ENCODE results near the gene SCAPER. TPM values are rescaled to one million over a fixed set of nuclear protein-coding genes. Genes with fewer than 3 reads are reported as not detected.

SCAPER gene, protein sequence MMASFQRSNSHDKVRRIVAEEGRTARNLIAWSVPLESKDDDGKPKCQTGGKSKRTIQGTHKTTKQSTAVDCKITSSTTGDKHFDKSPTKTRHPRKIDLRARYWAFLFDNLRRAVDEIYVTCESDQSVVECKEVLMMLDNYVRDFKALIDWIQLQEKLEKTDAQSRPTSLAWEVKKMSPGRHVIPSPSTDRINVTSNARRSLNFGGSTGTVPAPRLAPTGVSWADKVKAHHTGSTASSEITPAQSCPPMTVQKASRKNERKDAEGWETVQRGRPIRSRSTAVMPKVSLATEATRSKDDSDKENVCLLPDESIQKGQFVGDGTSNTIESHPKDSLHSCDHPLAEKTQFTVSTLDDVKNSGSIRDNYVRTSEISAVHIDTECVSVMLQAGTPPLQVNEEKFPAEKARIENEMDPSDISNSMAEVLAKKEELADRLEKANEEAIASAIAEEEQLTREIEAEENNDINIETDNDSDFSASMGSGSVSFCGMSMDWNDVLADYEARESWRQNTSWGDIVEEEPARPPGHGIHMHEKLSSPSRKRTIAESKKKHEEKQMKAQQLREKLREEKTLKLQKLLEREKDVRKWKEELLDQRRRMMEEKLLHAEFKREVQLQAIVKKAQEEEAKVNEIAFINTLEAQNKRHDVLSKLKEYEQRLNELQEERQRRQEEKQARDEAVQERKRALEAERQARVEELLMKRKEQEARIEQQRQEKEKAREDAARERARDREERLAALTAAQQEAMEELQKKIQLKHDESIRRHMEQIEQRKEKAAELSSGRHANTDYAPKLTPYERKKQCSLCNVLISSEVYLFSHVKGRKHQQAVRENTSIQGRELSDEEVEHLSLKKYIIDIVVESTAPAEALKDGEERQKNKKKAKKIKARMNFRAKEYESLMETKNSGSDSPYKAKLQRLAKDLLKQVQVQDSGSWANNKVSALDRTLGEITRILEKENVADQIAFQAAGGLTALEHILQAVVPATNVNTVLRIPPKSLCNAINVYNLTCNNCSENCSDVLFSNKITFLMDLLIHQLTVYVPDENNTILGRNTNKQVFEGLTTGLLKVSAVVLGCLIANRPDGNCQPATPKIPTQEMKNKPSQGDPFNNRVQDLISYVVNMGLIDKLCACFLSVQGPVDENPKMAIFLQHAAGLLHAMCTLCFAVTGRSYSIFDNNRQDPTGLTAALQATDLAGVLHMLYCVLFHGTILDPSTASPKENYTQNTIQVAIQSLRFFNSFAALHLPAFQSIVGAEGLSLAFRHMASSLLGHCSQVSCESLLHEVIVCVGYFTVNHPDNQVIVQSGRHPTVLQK (N-terminal part only)
- total RNA-seq (2021) (10.3 to 14.0 TPM (median 12.8 TPM) in 3 replicates), Bru-seq, nascent RNA (percentile 55 among the genes with signal in this experiment)
- long read RNA-seq, experiment 1, full-length matches to known transcripts: 12 of 43 reads
- long read RNA-seq, experiment 1, partial matches to known transcripts: 3 of 43 reads
- long read RNA-seq, experiment 1, other reads (novel, unspliced or antisense): 28 of 43 reads
- long read RNA-seq, experiment 2, partial matches to known transcripts: 4 of 11 reads
- long read RNA-seq, experiment 2, other reads (novel, unspliced or antisense): 7 of 11 reads
- long read RNA-seq, experiment 3, partial matches to known transcripts: 0 of 2 reads
- long read RNA-seq, experiment 3, other reads (novel, unspliced or antisense): 2 of 2 reads

DNA sequence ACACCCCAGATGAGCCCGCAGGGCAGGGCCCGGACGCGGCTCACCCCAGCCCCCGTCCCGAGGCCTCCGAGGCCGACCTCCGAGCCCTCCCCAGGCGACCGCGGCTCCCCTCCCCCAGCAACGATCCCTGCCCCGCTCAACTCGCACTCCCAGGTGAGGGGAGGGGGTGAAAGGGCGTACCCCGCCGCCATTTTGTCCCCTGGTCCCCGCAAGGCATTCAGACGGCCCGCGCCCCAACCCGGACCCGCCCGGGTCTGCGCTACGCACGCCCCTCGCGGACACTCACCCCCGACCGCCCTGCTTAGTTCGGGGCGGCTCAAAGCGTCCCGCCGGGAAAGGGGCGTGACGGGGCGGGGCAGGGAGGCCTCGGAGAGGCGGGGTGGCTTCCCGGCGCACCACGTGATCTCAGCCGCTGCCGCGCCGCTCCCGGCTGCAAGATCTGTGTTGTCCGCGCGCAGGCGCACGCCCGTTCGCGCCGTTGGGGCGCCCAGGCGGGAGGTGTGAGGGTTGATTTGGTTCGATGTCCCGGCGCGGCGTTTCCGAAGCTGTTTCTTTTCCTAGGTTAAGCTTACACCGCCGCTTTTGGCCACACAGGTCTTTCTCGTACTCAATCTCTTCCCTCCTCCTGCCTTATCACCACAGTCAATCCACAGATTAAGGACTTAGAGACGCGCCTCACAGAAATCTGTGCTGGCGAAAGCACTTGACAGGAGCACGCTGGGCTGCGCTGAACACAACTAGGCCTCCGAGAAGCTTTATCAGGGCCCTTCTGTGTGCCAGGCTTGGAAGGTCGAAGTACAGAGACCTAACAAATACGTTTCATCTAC, at the start of gene SCAPER:
Gene SCAPER (minus strand): TSS at position 328 of the 827 bp plus-strand sequence. CDS start 21,523 bp downstream, outside the sequence.
- Mint-ChIP-seq H3K36me3 (peaks cover 5% of the 10 kb centered on the region; the same call in 1 of the 2 replicates), H3K9me3 (peaks cover 5% of the 10 kb centered on the region; the same call in 1 of the 2 replicates), H3K4me1 (peaks cover 23% of the 10 kb centered on the region), H3K27me3 (ENCODE audit: low read depth) (peaks cover 34% of the 10 kb centered on the region), H3K4me3 (peak within 1 kb of the TSS; percentile 89), H3K27ac (peak within 1 kb of the TSS; percentile 90)
- DNase-seq (ENCODE audit: low spot score): peak; percentile 94
- ATAC-seq: peak; percentile 85
- POLR2A ChIA-PET: interaction anchor here (0.8 to 0.9 kb wide), 2 partner anchors 26 to 569 kb away, joined by 3 to 8 read pairs; partner anchors contain the start of genes ISL2 and RCN2
- CTCF ChIA-PET: interaction anchor here (0.9 to 1.4 kb wide), 5 partner anchors 26 to 638 kb away, joined by 3 to 5 read pairs (median 3); partner anchors contain the start of gene RCN2
- 0 out of 2 replicates have a peak, but pooled peaks have one; percentile 8 for TF ChIP-seq ZNF317 (CRISPR knock-in tag; IDR thresholded peaks at IDR 0.05; ENCODE audit: borderline replicate concordance, low read depth)
- peak; percentile 95; the same call in 1 of the 2 replicates for TF ChIP-seq FOXP1 (CRISPR knock-in tag; IDR thresholded peaks at IDR 0.05; ENCODE audit: borderline replicate concordance)
- TF ChIP-seq, protein P1, sequence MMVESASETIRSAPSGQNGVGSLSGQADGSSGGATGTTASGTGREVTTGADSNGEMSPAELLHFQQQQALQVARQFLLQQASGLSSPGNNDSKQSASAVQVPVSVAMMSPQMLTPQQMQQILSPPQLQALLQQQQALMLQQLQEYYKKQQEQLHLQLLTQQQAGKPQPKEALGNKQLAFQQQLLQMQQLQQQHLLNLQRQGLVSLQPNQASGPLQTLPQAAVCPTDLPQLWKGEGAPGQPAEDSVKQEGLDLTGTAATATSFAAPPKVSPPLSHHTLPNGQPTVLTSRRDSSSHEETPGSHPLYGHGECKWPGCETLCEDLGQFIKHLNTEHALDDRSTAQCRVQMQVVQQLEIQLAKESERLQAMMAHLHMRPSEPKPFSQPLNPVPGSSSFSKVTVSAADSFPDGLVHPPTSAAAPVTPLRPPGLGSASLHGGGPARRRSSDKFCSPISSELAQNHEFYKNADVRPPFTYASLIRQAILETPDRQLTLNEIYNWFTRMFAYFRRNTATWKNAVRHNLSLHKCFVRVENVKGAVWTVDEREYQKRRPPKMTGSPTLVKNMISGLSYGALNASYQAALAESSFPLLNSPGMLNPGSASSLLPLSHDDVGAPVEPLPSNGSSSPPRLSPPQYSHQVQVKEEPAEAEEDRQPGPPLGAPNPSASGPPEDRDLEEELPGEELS (CRISPR knock-in tag; IDR thresholded peaks at IDR 0.05): peak; percentile 93
- TF ChIP-seq, protein P2, sequence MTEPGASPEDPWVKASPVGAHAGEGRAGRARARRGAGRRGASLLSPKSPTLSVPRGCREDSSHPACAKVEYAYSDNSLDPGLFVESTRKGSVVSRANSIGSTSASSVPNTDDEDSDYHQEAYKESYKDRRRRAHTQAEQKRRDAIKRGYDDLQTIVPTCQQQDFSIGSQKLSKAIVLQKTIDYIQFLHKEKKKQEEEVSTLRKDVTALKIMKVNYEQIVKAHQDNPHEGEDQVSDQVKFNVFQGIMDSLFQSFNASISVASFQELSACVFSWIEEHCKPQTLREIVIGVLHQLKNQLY (CRISPR knock-in tag; IDR thresholded peaks at IDR 0.05): no peak
- TF ChIP-seq, protein P3, sequence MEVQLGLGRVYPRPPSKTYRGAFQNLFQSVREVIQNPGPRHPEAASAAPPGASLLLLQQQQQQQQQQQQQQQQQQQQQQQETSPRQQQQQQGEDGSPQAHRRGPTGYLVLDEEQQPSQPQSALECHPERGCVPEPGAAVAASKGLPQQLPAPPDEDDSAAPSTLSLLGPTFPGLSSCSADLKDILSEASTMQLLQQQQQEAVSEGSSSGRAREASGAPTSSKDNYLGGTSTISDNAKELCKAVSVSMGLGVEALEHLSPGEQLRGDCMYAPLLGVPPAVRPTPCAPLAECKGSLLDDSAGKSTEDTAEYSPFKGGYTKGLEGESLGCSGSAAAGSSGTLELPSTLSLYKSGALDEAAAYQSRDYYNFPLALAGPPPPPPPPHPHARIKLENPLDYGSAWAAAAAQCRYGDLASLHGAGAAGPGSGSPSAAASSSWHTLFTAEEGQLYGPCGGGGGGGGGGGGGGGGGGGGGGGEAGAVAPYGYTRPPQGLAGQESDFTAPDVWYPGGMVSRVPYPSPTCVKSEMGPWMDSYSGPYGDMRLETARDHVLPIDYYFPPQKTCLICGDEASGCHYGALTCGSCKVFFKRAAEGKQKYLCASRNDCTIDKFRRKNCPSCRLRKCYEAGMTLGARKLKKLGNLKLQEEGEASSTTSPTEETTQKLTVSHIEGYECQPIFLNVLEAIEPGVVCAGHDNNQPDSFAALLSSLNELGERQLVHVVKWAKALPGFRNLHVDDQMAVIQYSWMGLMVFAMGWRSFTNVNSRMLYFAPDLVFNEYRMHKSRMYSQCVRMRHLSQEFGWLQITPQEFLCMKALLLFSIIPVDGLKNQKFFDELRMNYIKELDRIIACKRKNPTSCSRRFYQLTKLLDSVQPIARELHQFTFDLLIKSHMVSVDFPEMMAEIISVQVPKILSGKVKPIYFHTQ (CRISPR knock-in tag; IDR thresholded peaks at IDR 0.05): no peak
- TF ChIP-seq, protein P4, sequence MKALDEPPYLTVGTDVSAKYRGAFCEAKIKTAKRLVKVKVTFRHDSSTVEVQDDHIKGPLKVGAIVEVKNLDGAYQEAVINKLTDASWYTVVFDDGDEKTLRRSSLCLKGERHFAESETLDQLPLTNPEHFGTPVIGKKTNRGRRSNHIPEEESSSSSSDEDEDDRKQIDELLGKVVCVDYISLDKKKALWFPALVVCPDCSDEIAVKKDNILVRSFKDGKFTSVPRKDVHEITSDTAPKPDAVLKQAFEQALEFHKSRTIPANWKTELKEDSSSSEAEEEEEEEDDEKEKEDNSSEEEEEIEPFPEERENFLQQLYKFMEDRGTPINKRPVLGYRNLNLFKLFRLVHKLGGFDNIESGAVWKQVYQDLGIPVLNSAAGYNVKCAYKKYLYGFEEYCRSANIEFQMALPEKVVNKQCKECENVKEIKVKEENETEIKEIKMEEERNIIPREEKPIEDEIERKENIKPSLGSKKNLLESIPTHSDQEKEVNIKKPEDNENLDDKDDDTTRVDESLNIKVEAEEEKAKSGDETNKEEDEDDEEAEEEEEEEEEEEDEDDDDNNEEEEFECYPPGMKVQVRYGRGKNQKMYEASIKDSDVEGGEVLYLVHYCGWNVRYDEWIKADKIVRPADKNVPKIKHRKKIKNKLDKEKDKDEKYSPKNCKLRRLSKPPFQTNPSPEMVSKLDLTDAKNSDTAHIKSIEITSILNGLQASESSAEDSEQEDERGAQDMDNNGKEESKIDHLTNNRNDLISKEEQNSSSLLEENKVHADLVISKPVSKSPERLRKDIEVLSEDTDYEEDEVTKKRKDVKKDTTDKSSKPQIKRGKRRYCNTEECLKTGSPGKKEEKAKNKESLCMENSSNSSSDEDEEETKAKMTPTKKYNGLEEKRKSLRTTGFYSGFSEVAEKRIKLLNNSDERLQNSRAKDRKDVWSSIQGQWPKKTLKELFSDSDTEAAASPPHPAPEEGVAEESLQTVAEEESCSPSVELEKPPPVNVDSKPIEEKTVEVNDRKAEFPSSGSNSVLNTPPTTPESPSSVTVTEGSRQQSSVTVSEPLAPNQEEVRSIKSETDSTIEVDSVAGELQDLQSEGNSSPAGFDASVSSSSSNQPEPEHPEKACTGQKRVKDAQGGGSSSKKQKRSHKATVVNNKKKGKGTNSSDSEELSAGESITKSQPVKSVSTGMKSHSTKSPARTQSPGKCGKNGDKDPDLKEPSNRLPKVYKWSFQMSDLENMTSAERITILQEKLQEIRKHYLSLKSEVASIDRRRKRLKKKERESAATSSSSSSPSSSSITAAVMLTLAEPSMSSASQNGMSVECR (CRISPR knock-in tag; IDR thresholded peaks at IDR 0.05; ENCODE audit: borderline replicate concordance): peak; percentile 86
- TF ChIP-seq, protein P5, sequence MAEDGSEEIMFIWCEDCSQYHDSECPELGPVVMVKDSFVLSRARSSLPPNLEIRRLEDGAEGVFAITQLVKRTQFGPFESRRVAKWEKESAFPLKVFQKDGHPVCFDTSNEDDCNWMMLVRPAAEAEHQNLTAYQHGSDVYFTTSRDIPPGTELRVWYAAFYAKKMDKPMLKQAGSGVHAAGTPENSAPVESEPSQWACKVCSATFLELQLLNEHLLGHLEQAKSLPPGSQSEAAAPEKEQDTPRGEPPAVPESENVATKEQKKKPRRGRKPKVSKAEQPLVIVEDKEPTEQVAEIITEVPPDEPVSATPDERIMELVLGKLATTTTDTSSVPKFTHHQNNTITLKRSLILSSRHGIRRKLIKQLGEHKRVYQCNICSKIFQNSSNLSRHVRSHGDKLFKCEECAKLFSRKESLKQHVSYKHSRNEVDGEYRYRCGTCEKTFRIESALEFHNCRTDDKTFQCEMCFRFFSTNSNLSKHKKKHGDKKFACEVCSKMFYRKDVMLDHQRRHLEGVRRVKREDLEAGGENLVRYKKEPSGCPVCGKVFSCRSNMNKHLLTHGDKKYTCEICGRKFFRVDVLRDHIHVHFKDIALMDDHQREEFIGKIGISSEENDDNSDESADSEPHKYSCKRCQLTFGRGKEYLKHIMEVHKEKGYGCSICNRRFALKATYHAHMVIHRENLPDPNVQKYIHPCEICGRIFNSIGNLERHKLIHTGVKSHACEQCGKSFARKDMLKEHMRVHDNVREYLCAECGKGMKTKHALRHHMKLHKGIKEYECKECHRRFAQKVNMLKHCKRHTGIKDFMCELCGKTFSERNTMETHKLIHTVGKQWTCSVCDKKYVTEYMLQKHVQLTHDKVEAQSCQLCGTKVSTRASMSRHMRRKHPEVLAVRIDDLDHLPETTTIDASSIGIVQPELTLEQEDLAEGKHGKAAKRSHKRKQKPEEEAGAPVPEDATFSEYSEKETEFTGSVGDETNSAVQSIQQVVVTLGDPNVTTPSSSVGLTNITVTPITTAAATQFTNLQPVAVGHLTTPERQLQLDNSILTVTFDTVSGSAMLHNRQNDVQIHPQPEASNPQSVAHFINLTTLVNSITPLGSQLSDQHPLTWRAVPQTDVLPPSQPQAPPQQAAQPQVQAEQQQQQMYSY (CRISPR knock-in tag; IDR thresholded peaks at IDR 0.05): no peak
- TF ChIP-seq, protein P6, sequence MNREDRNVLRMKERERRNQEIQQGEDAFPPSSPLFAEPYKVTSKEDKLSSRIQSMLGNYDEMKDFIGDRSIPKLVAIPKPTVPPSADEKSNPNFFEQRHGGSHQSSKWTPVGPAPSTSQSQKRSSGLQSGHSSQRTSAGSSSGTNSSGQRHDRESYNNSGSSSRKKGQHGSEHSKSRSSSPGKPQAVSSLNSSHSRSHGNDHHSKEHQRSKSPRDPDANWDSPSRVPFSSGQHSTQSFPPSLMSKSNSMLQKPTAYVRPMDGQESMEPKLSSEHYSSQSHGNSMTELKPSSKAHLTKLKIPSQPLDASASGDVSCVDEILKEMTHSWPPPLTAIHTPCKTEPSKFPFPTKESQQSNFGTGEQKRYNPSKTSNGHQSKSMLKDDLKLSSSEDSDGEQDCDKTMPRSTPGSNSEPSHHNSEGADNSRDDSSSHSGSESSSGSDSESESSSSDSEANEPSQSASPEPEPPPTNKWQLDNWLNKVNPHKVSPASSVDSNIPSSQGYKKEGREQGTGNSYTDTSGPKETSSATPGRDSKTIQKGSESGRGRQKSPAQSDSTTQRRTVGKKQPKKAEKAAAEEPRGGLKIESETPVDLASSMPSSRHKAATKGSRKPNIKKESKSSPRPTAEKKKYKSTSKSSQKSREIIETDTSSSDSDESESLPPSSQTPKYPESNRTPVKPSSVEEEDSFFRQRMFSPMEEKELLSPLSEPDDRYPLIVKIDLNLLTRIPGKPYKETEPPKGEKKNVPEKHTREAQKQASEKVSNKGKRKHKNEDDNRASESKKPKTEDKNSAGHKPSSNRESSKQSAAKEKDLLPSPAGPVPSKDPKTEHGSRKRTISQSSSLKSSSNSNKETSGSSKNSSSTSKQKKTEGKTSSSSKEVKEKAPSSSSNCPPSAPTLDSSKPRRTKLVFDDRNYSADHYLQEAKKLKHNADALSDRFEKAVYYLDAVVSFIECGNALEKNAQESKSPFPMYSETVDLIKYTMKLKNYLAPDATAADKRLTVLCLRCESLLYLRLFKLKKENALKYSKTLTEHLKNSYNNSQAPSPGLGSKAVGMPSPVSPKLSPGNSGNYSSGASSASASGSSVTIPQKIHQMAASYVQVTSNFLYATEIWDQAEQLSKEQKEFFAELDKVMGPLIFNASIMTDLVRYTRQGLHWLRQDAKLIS (CRISPR knock-in tag; IDR thresholded peaks at IDR 0.05; ENCODE audit: borderline replicate concordance): peak; percentile 63; the same call in 1 of the 2 replicates

All from WTC11 (cell line).